ENCODE measurements around the gene ARRB1. TPM values are rescaled to one million over a fixed set of nuclear protein-coding genes. Genes with fewer than 3 reads are reported as not detected.

ARRB1 gene
- total and polyA plus RNA-seq, 3 donors from 2014 or later, result 8.4 to 9.8 (median 8.5) TPM

DNA sequence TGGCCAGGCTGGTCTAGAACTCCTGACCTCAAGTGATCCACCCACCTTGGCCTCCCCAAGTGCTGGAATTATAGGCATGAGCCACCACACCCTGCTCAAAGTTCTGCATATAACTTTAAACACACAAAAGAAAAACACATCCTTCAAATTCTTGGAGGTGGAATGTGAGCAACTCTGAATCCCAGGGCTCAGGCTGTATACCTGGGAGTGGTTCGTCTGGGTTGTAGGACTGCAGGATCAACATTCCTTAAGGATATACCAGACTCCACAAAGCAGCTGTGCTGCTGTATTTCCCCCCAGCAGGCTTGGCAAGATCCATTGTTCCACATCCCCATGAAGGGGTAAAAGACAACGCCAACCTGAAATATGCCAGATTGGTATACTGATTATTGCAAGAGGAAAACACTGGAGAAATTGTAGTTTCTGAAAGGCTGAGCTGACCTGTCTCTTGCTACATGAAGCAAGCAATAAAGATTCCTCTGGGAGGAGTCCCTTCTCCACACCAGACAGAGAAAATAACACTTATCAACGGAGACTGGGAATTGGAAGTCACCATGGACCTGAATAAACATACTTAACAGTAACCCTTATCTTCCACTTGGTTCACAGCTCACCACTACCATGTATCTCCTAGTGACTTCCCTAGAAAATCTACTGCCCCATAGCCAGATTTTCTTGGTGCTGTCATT lies 35.6 kb upstream of the ARRB1 start:
- Histone ChIP-seq H3K4me1 (peaks cover 6% of the 10 kb centered on the region), H3K9me3 (no peaks in the 10 kb centered on the region), H3K4me3 (no peak overlapping the region), H3K27me3 (no peaks in the 10 kb centered on the region), H3K36me3 (ENCODE audit: low read depth, missing control alignments) (no peaks in the 10 kb centered on the region), H3K27ac (no peak overlapping the region)
- 62 to 65% methylated on average over 3 of the region's 3 CpGs for WGBS, 2 donors
- no peak for DNase-seq
- intact Hi-C loops (cut with DNase I; ENCODE audit: low total_unique reads), result loop anchor here (10.0 kb wide), 2 partner anchors 52 to 102 kb away; no protein-coding TSS in a partner anchor
- TF ChIP-seq POLR2A (IDR thresholded peaks at IDR 0.05), result no peak
- TF ChIP-seq, protein P1, sequence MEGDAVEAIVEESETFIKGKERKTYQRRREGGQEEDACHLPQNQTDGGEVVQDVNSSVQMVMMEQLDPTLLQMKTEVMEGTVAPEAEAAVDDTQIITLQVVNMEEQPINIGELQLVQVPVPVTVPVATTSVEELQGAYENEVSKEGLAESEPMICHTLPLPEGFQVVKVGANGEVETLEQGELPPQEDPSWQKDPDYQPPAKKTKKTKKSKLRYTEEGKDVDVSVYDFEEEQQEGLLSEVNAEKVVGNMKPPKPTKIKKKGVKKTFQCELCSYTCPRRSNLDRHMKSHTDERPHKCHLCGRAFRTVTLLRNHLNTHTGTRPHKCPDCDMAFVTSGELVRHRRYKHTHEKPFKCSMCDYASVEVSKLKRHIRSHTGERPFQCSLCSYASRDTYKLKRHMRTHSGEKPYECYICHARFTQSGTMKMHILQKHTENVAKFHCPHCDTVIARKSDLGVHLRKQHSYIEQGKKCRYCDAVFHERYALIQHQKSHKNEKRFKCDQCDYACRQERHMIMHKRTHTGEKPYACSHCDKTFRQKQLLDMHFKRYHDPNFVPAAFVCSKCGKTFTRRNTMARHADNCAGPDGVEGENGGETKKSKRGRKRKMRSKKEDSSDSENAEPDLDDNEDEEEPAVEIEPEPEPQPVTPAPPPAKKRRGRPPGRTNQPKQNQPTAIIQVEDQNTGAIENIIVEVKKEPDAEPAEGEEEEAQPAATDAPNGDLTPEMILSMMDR (IDR thresholded peaks at IDR 0.05), result no peak

DNA sequence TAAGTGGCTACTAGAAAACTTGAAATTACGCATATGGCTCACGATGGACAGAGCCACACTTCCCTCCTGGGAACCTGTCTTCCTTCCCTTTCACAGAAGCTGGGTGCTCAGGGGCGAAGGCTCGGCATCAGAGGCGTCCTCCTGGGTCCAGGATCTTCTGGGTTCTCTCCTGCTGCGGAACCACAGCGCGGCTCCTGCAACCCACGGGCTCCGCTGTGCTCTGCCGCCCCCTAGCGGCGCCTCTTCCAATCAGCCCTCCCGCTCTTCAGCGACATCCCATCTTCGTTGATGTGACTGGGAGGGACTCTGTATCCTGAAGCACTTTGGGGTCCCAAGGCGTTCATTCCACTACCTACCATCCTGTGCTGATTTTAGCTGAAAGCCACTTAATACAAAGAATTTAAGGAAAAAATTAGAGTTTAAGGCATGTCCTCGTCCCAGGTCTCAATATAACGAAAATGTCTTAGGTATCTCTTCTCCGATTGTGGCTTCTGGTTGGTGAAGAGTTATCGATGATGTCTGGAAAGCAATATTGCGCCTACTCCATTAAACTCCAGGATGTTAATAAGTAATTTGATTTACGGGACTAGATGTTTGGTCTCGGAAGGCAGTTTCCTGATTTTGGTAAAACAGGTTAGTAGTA lies 33.1 kb upstream of the ARRB1 start:
- TF ChIP-seq, protein P1 (IDR thresholded peaks at IDR 0.05), result peak; percentile 92 to 96 (median 96)
- TF ChIP-seq POLR2A (IDR thresholded peaks at IDR 0.05), result no peak
- intact Hi-C loops (cut with DNase I; ENCODE audit: low total_unique reads), result loop anchor here (10.0 kb wide), 2 partner anchors 50 to 100 kb away; no protein-coding TSS in a partner anchor

DNA sequence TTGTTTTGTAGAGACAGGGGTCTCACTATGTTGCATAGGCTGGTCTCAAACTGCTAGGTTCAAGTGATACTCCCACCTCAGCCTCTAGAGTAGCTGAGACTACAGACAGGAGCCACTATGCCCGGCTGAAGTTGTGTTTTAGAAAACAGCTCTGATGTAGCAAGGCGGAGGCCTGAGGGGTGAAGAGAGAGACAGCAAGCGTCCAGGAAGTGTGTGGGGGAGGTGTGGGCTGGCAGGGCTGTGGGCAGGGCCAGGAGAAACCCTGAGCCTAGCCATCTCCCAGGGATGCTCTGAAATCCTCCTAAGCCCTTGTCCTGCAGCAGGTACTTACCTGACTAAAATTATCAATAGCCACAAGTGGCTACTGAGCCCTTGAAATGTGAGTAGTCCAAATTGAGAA lies 31.8 kb upstream of the ARRB1 start:
- no peaks in the 10 kb centered on the region for H3K4me1 ChIP-seq
- DNase-seq, result no peak
- H3K4me3 ChIP-seq, result no peak overlapping the region
- no peaks in the 10 kb centered on the region for H3K36me3 ChIP-seq (ENCODE audit: low read depth, missing control alignments)
- no peaks in the 10 kb centered on the region for H3K27me3 ChIP-seq
- intact Hi-C loops (cut with DNase I; ENCODE audit: low total_unique reads), result loop anchor here (10.0 kb wide), 2 partner anchors 48 to 98 kb away; no protein-coding TSS in a partner anchor
- TF ChIP-seq, protein P1 (IDR thresholded peaks at IDR 0.05), result no peak
- no peak for TF ChIP-seq POLR2A (IDR thresholded peaks at IDR 0.05)
- H3K27ac ChIP-seq, result no peak overlapping the region
- 63 to 69% methylated on average over 3 of the region's 3 CpGs for WGBS, 2 donors
- H3K9me3 ChIP-seq, result no peaks in the 10 kb centered on the region

More for the DNA sequence above, 33.1 kb upstream of the ARRB1 start:
- WGBS, 2 donors, result 20 to 23% methylated on average over 24 of the region's 24 CpGs
- H3K27me3 ChIP-seq, result no peaks in the 10 kb centered on the region
- H3K4me1 ChIP-seq, result peaks cover 6% of the 10 kb centered on the region
- H3K9me3 ChIP-seq, result no peaks in the 10 kb centered on the region
- no peaks in the 10 kb centered on the region for H3K36me3 ChIP-seq (ENCODE audit: low read depth, missing control alignments)
- peak; percentile 89 for DNase-seq
- no peak overlapping the region for H3K27ac ChIP-seq
- peak overlapping the region in 1 of 2 donors; percentile 41 for H3K4me3 ChIP-seq

DNA sequence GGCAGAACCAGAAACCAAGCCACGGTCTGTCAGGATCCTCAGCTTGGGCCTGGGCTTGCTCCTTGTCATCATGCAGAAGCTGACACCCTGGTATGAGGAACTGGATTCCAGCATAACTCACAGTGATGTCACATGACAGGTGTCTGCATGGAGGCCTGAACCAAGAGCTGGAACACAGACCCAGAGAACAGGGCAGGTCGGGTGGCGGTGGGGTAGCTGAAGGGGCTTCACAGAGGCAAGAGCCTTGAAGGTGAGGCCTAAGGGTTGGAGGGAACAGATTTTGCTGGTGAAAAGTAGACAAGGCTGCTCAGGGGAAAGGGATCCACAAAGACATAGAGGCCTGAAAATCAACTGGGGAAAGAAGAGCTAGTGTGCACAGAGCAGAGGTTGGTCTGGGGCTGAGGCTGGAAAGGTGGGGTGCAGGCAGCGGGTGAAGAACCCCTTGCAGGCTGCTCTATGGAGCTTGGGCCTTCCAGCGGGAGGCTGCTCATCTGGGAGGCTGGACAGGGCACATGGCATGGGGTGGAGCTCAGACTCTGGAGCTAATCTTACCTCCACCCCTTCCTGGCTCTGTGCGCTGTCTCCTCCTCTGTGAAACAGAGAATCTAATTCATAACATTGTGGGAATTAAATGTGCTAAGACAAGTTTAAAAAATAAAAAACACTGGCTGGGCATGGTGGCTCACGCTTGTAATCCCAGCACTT lies 29.4 kb upstream of the ARRB1 start:
- Histone ChIP-seq H3K27me3 (no peaks in the 10 kb centered on the region), H3K4me3 (no peak overlapping the region), H3K36me3 (ENCODE audit: low read depth, missing control alignments) (no peaks in the 10 kb centered on the region), H3K27ac (no peak overlapping the region), H3K4me1 (no peaks in the 10 kb centered on the region), H3K9me3 (no peaks in the 10 kb centered on the region)
- DNase-seq, result no peak
- TF ChIP-seq POLR2A (IDR thresholded peaks at IDR 0.05), result no peak
- TF ChIP-seq, protein P1 (IDR thresholded peaks at IDR 0.05), result no peak
- WGBS, 2 donors, result 81 to 90% methylated on average over 7 of the region's 7 CpGs
- intact Hi-C loops (cut with DNase I; ENCODE audit: low total_unique reads), result loop anchor here (10.0 kb wide), 2 partner anchors 46 to 96 kb away; no protein-coding TSS in a partner anchor
